Right lobe of liver (tissue), 4 donors: ENCODE data around the gene DACH1.

Experiments used
- CTCF ChIP-seq, 4 donors: fragments of 200-600 bp in 3 of 4; fragments of 450-650 bp in 1 of 4; IDR thresholded peaks; one replicate each; pipeline versions ENCODE4 v1.5.1 to v1.8.0; 2016 to 2022; ENCODE audit warnings: antibody characterized with exemption in 4 of 4, mild to moderate bottlenecking in 2 of 4
- POLR2A ChIP-seq: fragments of 450-650 bp; IDR thresholded peaks from one replicate; pipeline ENCODE4 v1.6.1; 2017; ENCODE audit warnings: antibody characterized with exemption, mild to moderate bottlenecking
- donor health status: DM: no; HTN: no; CAD: no.
- donor health status: DM: no; HTN: no; CAD: no.
- donor health status: DM: no; HTN: yes; CAD: no.

- TF ChIP-seq CTCF (IDR thresholded peaks at IDR 0.05) = no peak
- no peak for TF ChIP-seq POLR2A
These were observed 275.6 kb downstream of the DACH1 start for GRCh38 chr13:71591374-71591773.
